Neural cell (in vitro differentiated cells): ENCODE measurements around the gene AUNIP. TPM values are rescaled to one million over a fixed set of nuclear protein-coding genes. Genes with fewer than 3 reads are reported as not detected.

ENCODE experiments used
- H2AFZ ChIP-seq: fragments of 200-600, 300-800 bp; sonication (generic), shearing (Covaris generic); 2 replicates; pipeline ENCODE4 v1.6.0; 2014; ENCODE audit warnings: low read depth, mild to moderate bottlenecking, antibody characterized with exemption, low read length, moderate library complexity
- H3F3A ChIP-seq: fragments of 200-600 bp; shearing (Covaris generic); 2 replicates; pipeline ENCODE4 v1.6.1; 2016; ENCODE audit warnings: mild to moderate bottlenecking, moderate library complexity, mixed read lengths, antibody characterized with exemption, low read length; ENCODE audit not compliant: insufficient read depth, poor library complexity, severe bottlenecking
- H3K27ac ChIP-seq: fragments of 200-600, 300-800 bp; sonication (generic), shearing (Covaris generic); 2 replicates; pipeline ENCODE4 v1.5.1; 2014; ENCODE audit warnings: mild to moderate bottlenecking, low read length, moderate library complexity
- H3K27me3 ChIP-seq: fragments of 300-800, 200-600 bp; sonication (generic), shearing (Covaris generic); 2 replicates; pipeline ENCODE4 v1.6.0; 2014; ENCODE audit warnings: mild to moderate bottlenecking, low read depth, low read length, moderate library complexity; ENCODE audit not compliant: insufficient read depth
- H3K36me3 ChIP-seq: fragments of 300-800, 200-600 bp; sonication (generic), shearing (Covaris generic); 2 replicates; pipeline ENCODE4 v1.5.1; 2014; ENCODE audit warnings: mild to moderate bottlenecking, antibody characterized with exemption, low read length, moderate library complexity; ENCODE audit not compliant: insufficient read depth
- H3K4me2 ChIP-seq: fragments of 300-800, 200-600 bp; sonication (generic), shearing (Covaris generic); 2 replicates; pipeline ENCODE4 v1.6.0; 2014; ENCODE audit warnings: mild to moderate bottlenecking, low read length
- H3K4me3 ChIP-seq: fragments of 300-800, 200-600 bp; sonication (generic), shearing (Covaris generic); 2 replicates; pipeline ENCODE4 v1.5.1; 2014; ENCODE audit warnings: mild to moderate bottlenecking, low read length, moderate library complexity
- H3K79me2 ChIP-seq: fragments of 200-600 bp; shearing (Covaris generic); replicated peaks from 2 replicates; pipeline ENCODE4 v1.6.0; 2014; ENCODE audit warnings: mild to moderate bottlenecking, low read length, moderate library complexity; ENCODE audit not compliant: insufficient read depth
- H3K9ac ChIP-seq: fragments of 300-800, 200-600 bp; sonication (generic), shearing (Covaris generic); 2 replicates; pipeline ENCODE4 v1.6.1; 2016; ENCODE audit warnings: mild to moderate bottlenecking, low read length, mixed read lengths
- H3K9me2 ChIP-seq: fragments of 200-600 bp; shearing (Covaris generic); 2 replicates; pipeline ENCODE4 v1.6.1; 2016; ENCODE audit warnings: mild to moderate bottlenecking, low read length, mixed read lengths; ENCODE audit not compliant: insufficient read depth
- H3K9me3 ChIP-seq: fragments of 200-600, 300-800 bp; sonication (generic), shearing (Covaris generic); 2 replicates; pipeline ENCODE4 v1.6.1; 2016; ENCODE audit warnings: mild to moderate bottlenecking, mixed run types, low read length, moderate library complexity, mixed read lengths
- H4K20me1 ChIP-seq: fragments of 200-600 bp; shearing (Covaris generic); 2 replicates; pipeline ENCODE4 v1.6.1; 2016; ENCODE audit warnings: mild to moderate bottlenecking, mixed run types; ENCODE audit not compliant: insufficient read depth
- CTCF ChIP-seq: fragments of 450-650 bp; IDR thresholded peaks from 2 replicates; pipeline ENCODE4 v1.5.1; 2014; ENCODE audit warnings: antibody characterized with exemption, mild to moderate bottlenecking, moderate library complexity; ENCODE audit not compliant: poor library complexity, severe bottlenecking
- EP300 ChIP-seq: fragments of 450-650 bp; conservative IDR thresholded peaks from 2 replicates; pipeline ENCODE4 v1.6.1; 2014; ENCODE audit warnings: antibody characterized with exemption, mild to moderate bottlenecking, moderate library complexity; ENCODE audit not compliant: poor library complexity, severe bottlenecking
- EZH2 ChIP-seq: fragments of 200-600, 300-800 bp; shearing (Covaris generic), sonication (generic); IDR thresholded peaks from 2 replicates; pipeline ENCODE4 v1.6.1; 2014; ENCODE audit warnings: antibody characterized with exemption, low read length, borderline replicate concordance, mild to moderate bottlenecking; ENCODE audit not compliant: insufficient read depth, poor library complexity, severe bottlenecking
- MXI1 ChIP-seq: fragments of 450-650 bp; conservative IDR thresholded peaks from 2 replicates; pipeline ENCODE4 v1.6.1; 2014; ENCODE audit warnings: antibody characterized with exemption, mild to moderate bottlenecking; ENCODE audit not compliant: poor library complexity, severe bottlenecking
- POLR2AphosphoS5 ChIP-seq: IDR thresholded peaks from 2 replicates; pipeline ENCODE4 v1.6.1; 2012
- RAD21 ChIP-seq: fragments of 450-650 bp; conservative IDR thresholded peaks from 2 replicates; pipeline ENCODE4 v1.6.1; 2014; ENCODE audit warnings: antibody characterized with exemption, mild to moderate bottlenecking, moderate library complexity
- REST ChIP-seq: IDR thresholded peaks from 2 replicates; pipeline ENCODE4 v1.6.1; 2012; ENCODE audit warnings: borderline replicate concordance
- SMC3 ChIP-seq: fragments of 450-650 bp; conservative IDR thresholded peaks from 2 replicates; pipeline ENCODE4 v1.6.1; 2014; ENCODE audit warnings: antibody characterized with exemption, mild to moderate bottlenecking, moderate library complexity; ENCODE audit not compliant: poor library complexity
- TAF1 ChIP-seq: IDR thresholded peaks from 2 replicates; pipeline ENCODE4 v1.6.1; 2012; ENCODE audit warnings: low read depth
- polyA plus RNA-seq: library from polyadenylated mRNA; depleted of rRNA; stranded (reverse); fragments of >200 nt; gene quantifications from 2 replicates; pipeline ENCODE4 v1.2.3, GENCODE V29; 2014

AUNIP gene
- polyA plus RNA-seq, 1 donor from 2014 or later = 0.48 TPM

GRCh38 chr1:25813071-25813733, 46.1 kb downstream of the AUNIP start:
- no peak overlapping the region for H3K4me2 ChIP-seq
- H3K79me2 ChIP-seq = no peaks in the 10 kb centered on the region
- no peak overlapping the region for H2AFZ ChIP-seq
- no peaks in the 10 kb centered on the region for H4K20me1 ChIP-seq
- H3K36me3 ChIP-seq = no peaks in the 10 kb centered on the region
- no peak overlapping the region for H3K27ac ChIP-seq
- no peaks in the 10 kb centered on the region for H3F3A ChIP-seq
- no peaks in the 10 kb centered on the region for H3K9me3 ChIP-seq
- H3K9me2 ChIP-seq = no peaks in the 10 kb centered on the region
- no peak overlapping the region for H3K9ac ChIP-seq
- no peaks in the 10 kb centered on the region for H3K27me3 ChIP-seq
- no peak for TF ChIP-seq EZH2
- TF ChIP-seq CTCF = no peak
- TF ChIP-seq RAD21 = no peak
- TF ChIP-seq REST = no peak
- no peak for TF ChIP-seq TAF1
- TF ChIP-seq POLR2AphosphoS5 = no peak
- TF ChIP-seq MXI1 = no peak
- TF ChIP-seq SMC3 = no peak
- no peak for TF ChIP-seq EP300
- no peak overlapping the region for H3K4me3 ChIP-seq

- TF ChIP-seq EZH2 (no peak), SMC3 (no peak), EP300 (no peak), CTCF (no peak), REST (no peak), TAF1 (no peak), POLR2AphosphoS5 (no peak), RAD21 (no peak), MXI1 (no peak)
- Histone ChIP-seq H3K4me3 (no peak overlapping the region), H3F3A (no peaks in the 10 kb centered on the region), H3K36me3 (no peaks in the 10 kb centered on the region), H2AFZ (no peak overlapping the region), H3K27ac (no peak overlapping the region), H3K79me2 (no peaks in the 10 kb centered on the region), H3K9me2 (no peaks in the 10 kb centered on the region), H3K27me3 (no peaks in the 10 kb centered on the region), H3K9ac (peak overlapping the region; percentile 24), H4K20me1 (no peaks in the 10 kb centered on the region), H3K9me3 (no peaks in the 10 kb centered on the region), H3K4me2 (no peak overlapping the region)
Measured at GRCh38 chr1:25811384-25812082, 47.7 kb downstream of the AUNIP start.
